ENCODE data around the gene ATP9B. TPM values are rescaled to one million over a fixed set of nuclear protein-coding genes. Genes with fewer than 3 reads are reported as not detected.

Gene ATP9B
- total RNA-seq, 1 experiment from 2014 or later = 6.5 TPM

GRCh38 chr18:79379251-79379905 lies 310.2 kb downstream of the ATP9B start:
- DNase-seq (ENCODE audit: low read depth) = no peak

- no peak for DNase-seq (ENCODE audit: low read depth)
Measured at GRCh38 chr18:79379931-79380815, 311.0 kb downstream of the ATP9B start.

GRCh38 chr18:79380816-79381806 lies 311.9 kb downstream of the ATP9B start:
- DNase-seq (ENCODE audit: low read depth) = peak; percentile 21

- DNase-seq (ENCODE audit: low read depth) = no peak
Measured at GRCh38 chr18:79381811-79382311, 312.7 kb downstream of the ATP9B start.

- no peak for DNase-seq (ENCODE audit: low read depth)
Measured at GRCh38 chr18:79382681-79383387, 313.6 kb downstream of the ATP9B start.

- DNase-seq (ENCODE audit: low read depth) = no peak
Measured at GRCh38 chr18:79383388-79384056, 314.3 kb downstream of the ATP9B start.

- DNase-seq (ENCODE audit: low read depth) = peak; percentile 6
Measured at GRCh38 chr18:79384151-79384807, 315.1 kb downstream of the ATP9B start.

- no peak for DNase-seq (ENCODE audit: low read depth)
Measured at GRCh38 chr18:79384834-79385233, 315.6 kb downstream of the ATP9B start.

- DNase-seq (ENCODE audit: low read depth) = no peak
Measured at GRCh38 chr18:79385326-79385707, 316.1 kb downstream of the ATP9B start.

GRCh38 chr18:79385708-79386341 lies 316.6 kb downstream of the ATP9B start:
- DNase-seq (ENCODE audit: low read depth) = no peak

GRCh38 chr18:79386547-79386946 lies 317.4 kb downstream of the ATP9B start:
- DNase-seq (ENCODE audit: low read depth) = no peak

GRCh38 chr18:79387214-79387613 lies 318.0 kb downstream of the ATP9B start:
- no peak for DNase-seq (ENCODE audit: low read depth)

GRCh38 chr18:79387615-79388014 lies 318.4 kb downstream of the ATP9B start:
- DNase-seq (ENCODE audit: low read depth) = no peak

- no peak for DNase-seq (ENCODE audit: low read depth)
Measured at GRCh38 chr18:79388043-79388442, 318.8 kb downstream of the ATP9B start.

GRCh38 chr18:79389689-79390088 lies 320.5 kb downstream of the ATP9B start:
- no peak for DNase-seq (ENCODE audit: low read depth)

- no peak for DNase-seq (ENCODE audit: low read depth)
Measured at GRCh38 chr18:79392226-79392625, 323.0 kb downstream of the ATP9B start.

GRCh38 chr18:79393181-79393634 lies 324.0 kb downstream of the ATP9B start:
- no peak for DNase-seq (ENCODE audit: low read depth)

- peak; percentile 75 for DNase-seq (ENCODE audit: low read depth)
Measured at GRCh38 chr18:79393635-79394533, 324.7 kb downstream of the ATP9B start.
